ENCODE results near the gene CCDC85B.

DNA sequence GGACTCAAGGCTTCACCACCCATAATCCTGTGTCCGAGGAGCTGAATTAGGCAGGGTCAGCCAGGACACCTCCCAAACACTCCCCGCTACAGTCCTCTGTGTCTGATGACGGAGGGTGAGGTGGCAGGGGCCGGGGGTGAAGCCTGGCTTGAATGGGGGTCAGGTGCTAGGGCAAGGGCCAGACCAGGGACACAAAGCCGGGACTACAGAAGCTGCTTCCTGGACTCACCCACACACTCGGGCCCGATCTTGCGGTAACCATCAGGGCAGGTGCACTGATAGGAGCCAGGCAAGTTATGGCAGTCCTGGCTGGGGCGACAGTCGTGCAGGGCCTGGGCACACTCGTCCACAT lies 20.2 kb upstream of the CCDC85B start:
- TF ChIP-seq, protein P1, sequence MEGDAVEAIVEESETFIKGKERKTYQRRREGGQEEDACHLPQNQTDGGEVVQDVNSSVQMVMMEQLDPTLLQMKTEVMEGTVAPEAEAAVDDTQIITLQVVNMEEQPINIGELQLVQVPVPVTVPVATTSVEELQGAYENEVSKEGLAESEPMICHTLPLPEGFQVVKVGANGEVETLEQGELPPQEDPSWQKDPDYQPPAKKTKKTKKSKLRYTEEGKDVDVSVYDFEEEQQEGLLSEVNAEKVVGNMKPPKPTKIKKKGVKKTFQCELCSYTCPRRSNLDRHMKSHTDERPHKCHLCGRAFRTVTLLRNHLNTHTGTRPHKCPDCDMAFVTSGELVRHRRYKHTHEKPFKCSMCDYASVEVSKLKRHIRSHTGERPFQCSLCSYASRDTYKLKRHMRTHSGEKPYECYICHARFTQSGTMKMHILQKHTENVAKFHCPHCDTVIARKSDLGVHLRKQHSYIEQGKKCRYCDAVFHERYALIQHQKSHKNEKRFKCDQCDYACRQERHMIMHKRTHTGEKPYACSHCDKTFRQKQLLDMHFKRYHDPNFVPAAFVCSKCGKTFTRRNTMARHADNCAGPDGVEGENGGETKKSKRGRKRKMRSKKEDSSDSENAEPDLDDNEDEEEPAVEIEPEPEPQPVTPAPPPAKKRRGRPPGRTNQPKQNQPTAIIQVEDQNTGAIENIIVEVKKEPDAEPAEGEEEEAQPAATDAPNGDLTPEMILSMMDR (IDR thresholded peaks at IDR 0.05 in 8 of 11, conservative IDR thresholded peaks at IDR 0.05 in 3 of 11), result no peak
- peak in 1 of 3 donors; percentile 24 for TF ChIP-seq POLR2AphosphoS5 (IDR thresholded peaks at IDR 0.05)

All from spleen (tissue), 7 donors.